GM10847 (cell line): ENCODE data around the gene TMEM37.

Experiments used
- POLR2A ChIP-seq: IDR thresholded peaks from 2 replicates; pipeline ENCODE4 v1.6.1; 2011; ENCODE audit not compliant: insufficient read length; ENCODE audit errors: extremely low read depth

The TMEM37 gene

DNA sequence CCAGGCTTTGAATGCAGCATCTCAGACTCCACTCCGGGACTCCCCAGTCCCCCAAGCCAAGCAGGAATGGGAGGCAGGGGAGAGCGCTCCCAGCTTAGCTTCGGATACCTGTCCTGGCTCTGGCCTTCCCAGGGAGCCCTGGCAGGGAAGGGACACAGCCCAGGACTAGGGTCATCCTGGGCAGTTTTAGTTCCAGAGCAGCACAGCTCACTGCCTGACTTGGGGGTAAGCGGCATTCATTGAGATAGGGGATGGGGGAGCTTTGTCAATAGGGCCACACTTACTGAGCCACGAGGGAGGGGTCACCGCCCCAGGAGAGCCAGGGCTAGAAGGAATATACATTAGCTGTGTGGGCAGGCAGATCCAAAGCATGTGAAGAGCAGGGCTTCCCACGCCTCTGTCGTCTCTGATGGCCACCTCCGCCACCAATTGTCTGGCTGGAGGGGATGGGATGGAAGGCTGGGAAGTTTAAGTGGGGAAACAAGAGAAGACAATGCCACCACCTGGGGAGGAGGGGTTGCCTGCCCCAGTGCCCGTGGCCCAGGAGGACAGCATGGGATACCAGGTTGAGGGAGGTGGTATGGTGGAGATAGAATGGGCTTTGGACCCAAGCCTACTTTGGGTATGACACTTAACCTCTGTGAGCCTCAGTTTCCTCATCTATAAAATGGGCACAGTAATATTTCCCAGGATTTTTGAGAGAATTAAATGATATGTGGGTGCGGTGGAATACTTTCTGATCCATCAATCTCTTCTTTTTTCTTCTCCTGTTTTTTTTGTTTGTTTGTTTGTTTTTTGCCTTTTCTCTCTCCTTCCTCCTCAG lies 52.5 kb downstream of the TMEM37 start:
- TF ChIP-seq POLR2A: no peak

DNA sequence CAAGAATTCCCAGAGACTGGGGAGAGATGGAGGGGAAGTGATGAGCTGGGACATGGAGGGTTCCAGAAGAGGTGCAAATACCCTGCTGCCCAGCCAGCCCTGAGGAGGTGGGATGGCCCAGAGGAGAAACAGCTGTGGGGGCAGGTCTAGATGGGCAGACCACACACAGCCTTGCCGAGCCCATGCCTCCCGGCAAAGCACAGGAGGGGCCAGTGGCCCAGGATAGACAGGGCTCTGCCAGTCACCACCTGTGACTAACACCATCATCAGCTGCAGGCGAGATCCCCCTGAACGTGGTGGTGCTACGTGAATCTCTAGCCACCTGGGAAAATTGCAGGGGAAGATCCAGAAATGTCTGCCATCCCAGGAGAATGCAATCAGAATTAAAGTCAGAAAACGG lies 53.2 kb downstream of the TMEM37 start:
- TF ChIP-seq POLR2A: no peak

DNA sequence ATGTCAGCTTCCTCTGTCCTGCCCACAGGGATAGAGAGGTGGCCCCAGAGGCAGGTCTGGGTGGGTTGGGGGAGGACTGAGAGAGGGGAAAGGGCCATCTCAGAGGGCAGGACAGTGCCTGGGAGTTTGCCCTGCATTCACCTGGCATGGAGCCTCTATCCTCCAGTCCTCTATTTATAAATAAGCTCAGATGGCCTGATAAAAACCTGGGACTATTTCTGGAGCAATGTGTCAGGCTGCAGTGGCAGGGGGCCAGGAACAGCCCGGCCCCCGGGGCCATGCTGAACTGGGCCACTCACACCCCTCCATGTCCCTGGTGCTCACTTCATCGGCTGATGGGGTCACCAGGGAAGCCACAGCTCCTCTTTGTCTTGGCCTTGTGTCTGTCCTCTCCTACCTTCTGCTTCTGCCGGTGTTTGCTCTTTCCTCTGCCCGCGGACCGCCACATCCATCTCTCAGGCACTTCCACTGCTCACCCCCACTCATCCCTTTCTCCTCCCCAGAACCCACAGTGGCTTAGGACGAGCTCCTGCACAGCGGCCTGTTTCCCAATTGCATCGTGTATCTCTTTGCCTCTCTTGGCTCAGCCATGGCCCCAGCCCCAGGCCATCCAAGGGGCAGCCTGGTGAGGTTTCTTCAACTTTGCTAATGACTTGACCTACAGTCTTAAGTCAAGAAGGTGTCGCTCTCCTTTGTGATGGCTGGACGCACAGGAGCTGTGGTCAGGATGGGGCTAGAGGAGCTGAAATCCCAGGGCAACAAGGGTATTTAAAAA lies 53.9 kb downstream of the TMEM37 start:
- TF ChIP-seq POLR2A: no peak

DNA sequence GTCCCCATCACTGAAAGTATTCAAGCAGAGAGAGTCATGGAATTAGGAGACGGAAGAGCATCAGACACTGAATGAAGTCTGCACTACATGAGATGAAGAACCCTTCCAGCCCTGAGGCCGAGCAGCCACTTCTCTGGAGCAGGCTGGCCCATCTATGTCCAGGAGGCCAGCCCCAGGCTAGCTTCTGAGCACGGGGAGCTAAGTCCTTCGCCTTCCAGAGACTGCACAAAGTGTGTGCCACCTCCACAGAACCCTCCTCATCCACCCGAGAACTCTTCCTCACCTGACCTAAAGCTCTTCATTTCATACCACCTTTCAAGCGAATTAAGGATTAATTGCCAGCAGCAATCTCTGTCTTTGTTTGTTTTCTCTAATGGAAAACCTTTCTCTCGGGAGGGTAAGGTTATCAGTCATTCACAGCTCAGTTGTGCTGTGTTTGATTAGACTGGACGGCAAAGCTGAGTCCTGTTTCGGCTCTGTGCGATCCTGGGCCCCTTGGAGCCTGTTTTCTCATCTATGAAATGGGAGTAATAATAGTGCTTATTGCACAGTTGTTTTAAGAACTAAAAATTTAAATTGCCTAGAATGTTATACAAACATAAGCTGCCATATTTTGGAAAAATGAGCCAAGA lies 54.7 kb downstream of the TMEM37 start:
- TF ChIP-seq POLR2A: no peak

DNA sequence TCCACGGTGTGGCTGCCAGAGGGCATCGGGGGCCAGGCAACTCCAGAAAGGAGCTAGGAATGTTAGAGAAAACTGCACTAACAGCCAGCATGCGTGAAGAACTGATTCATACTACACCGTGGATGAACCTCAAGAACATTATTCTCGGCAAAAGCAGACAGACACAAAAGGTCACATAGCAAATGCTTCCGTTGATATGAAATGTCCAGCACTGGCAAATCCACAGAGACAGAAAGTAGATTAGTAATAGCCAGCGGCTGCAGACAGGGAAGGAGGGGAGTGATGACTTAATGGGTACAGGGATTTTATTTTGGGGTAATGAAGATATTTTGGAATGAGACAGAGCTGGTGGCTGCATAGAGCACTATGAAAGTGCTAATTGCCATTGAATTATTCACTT lies 55.2 kb downstream of the TMEM37 start:
- TF ChIP-seq POLR2A: no peak

DNA sequence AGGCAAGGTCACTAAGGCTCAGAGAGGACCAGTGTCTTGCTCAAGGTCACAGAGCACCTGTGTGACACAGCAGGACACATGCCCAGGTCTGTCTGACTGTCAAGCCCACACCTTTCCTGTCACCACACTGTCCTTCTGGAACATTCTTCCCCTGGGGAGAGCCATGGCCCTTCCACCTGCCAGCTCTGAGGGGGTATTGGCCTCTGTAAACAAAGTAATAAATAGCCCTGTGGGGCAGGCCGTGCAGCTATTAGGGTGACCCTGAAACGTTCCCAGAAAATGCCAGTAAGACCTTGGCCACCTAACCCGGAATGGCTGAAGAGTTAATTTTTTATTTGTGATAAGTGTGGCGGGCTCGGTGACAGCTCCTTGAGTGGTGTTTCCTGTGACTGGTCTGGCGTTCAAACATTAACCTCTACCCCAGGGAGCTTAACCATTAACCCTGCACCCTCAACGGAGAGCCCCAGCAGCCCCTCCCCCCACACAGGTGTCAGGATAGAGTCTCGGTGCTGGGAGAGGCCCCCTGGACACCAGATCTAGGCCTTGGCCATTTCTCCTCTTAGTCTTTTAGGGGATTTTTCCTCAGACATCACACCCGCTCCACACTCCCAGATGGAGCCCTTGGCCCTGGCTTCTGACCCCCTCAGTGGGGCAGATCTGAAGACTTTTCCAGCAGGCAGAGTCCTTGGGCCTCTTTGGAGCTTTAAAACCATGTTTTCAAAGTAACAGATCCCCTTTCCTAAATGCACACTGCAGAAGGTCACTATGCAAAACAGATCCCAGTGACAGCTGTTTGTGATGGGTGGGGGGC lies 56.0 kb downstream of the TMEM37 start:
- TF ChIP-seq POLR2A: no peak
